CD4-positive, alpha-beta T cell treated with Interleukin-4 for 1 hour (primary cell): ENCODE results near the gene SPINDOC.

Experiments used
- DNase-seq, 2 donors: peaks; one replicate each; pipeline ENCODE4 v3.0.0-alpha.2; 2020 to 2022

Gene SPINDOC

DNA sequence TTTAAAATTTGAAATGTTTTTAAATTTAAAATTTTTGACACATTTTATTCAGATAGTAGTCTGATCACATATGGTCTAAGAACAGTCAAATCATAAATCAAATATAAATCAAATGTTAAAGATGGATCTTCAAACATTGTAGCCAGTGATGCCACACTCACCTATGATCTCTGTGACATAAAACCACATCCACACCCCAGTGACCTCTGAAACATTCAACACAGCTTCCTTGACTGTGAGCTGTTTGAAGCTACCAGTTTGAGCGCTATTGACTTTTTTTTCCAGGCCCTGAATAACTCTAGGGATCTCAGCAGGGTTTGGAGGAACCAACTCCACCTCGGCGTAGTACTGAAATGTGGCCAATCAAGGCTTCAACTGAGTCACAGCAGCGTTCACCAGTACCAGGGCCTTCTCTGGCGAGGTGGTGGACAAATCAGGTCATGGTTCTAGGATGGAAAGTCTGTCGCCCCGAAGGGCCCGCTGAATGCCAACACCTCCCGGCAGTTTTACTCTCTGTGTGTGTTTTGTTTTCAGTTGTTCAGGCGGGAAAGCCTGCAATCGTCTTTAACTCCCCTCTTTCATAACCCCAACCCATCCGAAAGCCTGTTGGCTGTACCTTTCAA is 21.4 kb downstream of the SPINDOC start:
- no peak for DNase-seq

DNA sequence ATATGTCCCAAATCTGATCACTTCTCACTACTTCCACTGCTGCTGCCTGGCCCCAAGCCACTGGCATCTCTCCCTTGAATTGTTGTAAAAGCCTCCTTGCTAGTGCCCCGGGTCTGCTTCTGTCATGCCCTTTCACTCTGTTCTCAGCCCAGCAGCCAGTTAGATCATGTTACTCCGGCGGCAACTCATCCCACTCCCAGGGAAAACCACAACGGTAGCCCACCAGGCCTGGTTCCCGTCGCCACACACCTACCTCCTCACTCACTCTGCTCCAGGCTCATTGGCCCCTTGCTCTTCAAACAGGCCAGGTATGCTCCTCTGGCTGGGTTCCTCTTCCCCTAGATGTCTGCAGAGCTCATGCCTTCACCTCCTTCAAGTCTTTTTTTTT is 21.9 kb downstream of the SPINDOC start:
- no peak for DNase-seq

DNA sequence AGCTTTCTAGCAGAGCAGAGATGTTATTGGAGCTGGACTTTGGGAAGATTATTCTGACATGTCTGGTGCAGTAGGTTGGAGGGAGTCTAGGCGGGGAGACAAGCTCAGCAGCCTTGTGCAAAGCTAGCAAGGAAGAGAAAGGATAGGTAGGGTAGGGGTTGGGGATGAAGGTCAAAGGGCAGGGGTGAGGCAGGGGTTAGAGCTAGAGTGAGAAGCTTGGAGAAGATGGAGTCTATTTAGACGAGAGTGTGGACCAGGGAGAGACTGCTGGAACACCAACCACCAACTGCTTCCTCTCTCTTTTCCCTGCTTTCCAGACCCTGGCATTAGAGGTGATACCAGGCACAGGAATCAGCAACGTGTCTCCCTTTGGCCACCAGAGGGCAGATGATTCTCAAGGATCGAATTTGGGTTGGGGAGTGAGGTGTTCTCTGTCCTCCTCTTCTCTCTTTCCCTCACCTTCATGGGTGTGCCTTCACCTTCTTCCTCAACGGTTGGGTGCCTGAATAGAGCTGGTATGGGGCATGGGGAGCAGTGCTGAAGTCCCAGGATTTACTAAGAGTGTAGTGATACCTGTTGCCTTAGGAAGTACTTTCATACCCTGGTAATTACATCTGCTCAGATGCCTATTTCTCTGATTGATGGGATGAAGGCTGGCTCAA is 23.9 kb downstream of the SPINDOC start:
- peak; percentile 76 to 84 for DNase-seq

DNA sequence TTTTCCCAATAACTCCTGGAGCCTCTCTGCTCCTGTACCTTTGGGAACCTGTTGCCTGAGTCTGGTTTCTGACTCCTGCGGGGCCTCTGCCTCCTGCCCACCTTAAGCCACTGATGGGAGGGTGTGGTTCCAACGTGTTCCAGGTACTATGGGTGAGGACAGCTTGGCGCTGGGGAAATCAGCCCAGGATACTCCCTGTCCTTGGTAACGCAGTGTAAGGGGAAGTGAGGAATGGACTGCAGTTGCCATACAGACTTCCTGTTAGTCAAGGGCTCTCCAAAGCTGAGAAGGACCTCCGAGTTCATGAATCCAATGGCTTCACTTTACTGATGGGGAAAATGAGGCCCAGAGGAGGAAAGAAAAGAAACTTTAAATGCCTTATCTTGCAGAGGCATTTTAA is 24.5 kb downstream of the SPINDOC start:
- peak in 1 of 2 donors; percentile 15 for DNase-seq

DNA sequence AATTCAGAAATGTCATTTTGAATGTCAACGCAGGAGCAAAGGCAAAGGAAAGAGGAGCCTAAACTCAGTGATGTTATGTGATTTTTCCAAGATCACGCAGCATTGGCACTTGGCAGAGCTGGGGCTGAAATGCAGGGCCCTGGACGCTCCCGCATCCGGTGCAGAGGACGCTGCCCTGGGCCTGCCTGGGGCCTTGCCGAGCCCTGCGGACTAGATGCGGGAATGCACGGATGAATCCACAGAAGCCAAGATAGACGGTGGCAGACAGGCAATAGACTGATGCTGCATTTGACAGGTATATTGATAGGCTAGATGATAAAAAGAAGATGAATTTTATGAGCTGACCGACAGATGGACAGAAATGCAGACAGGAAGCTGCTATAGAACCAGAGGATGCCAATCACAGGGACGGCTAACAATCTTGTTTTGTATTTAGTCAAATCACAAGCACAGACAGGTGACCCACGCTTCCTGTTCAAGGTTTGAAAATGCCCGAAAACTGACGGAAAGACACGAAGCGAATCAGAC is 25.0 kb downstream of the SPINDOC start:
- DNase-seq: no peak

DNA sequence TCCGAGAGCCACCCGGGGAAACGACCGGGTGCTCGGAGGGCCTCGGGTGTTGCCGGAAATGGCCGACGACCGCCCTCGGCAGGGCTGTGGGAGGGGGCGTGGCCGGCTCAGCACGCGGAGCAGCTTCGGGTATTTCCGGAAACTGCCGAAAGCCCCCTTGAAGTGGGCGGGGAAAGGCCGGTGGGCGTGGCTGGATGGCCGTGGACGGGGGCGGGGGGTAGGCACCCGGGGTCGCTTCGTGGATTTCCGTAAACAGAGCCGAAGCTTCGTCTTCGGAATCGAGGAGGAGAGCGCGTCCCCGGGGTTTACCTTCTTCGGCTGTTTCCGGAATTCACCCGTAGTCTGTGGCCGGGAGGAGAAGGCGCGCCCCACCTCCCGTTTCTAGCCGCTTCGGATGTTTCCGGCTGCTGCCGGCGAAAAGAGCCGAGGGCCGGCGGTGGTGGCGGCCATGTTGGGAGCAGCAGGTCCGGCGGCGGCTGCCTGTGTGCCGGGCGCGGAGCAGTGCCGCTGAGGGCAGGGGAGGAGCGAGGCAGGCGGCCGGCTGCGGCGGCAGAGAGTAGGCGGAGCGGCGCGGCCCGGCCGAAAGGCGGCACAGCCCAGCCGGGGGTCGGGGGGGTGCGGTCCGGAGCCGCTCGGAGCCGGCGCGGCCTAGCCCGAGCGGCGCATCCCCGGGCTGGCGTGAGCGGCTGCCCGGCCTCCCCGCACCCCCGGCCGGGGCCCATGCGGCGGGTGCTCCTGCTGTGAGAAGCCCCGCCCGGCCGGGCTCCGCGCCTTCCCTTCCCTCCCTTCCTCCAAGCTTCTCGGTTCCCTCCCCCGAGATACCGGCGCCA is 25.6 kb downstream of the SPINDOC start, which contains the start of gene MARK2:
Gene MARK2, plus strand, starts transcription at position 433 of the 830 bp plus-strand sequence. Its CDS starts 397 bp downstream, at position 830.
- DNase-seq: peak; percentile 99 to 100

DNA sequence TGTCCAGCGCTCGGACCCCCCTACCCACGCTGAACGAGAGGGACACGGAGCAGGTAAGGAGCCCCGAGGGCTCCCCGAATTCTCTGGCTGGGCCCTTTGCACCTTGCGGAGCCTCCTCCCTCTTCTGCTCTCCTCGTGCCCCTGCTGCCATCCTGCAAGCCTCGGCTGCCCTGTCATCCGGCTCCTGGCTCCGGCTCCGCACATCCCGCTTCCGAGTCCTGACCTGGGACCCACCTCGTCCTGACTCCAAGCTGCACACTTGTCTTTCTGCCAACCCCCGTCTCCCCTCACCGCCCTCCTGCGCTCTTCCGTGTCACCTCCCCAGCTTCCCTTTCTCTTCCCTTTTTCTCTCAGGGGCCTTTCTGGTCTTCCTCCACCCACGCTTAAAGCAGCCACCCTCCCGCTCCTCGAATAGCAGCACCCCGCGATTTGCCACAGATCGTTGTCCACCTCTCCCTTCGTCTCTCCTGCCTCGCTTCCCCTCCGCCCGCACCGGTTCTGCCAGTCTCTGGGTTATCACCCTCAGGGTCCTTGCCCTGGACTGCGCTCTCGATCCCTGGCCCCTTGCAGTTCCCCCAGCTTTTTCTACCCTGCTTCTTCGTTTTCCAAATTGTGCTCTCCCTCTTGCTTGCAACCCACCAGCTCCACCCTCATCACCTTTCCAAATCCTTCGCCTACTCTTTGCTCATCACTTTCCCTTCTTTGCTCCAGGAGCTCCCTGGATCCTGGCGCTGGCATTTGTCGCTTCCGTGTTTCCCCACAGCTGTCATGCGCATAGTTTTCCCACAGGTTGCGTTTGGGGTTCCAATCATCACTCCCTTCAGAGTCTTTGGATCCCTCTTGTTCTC is 26.5 kb downstream of the SPINDOC start:
- peak in 1 of 2 donors; percentile 27 for DNase-seq

DNA sequence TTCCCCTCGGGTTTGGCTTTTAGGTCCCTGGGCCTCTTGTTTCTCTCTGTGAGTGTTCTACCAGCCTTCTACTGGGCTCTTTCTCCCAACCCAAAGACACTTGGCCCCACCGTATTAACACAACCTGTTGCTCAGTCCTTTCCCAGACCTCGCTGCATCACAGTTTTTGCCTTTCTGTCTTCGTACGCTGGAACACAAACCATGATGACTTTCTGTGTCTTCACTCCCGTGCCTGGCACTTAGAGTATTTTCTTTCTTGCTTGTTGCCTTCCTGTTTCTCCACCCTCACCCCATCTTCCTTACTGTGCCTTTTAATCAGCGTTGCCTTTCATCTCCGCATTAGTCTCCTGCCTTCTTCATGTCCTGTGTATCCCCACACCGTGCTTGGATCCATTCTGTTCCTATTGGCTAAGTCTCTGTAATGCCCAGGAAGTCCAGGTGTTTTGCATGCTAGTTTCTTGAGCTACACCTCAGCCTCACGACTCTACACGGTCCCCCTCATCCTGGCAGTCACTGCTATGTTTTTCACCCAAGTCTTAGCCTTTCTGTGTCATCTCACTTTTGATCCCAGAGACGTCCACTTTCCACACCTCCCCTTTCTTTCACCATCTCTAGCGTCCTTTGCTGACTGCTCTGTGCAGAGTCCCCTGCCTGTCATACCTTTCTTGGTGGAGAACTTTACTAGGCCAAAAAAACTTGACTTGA is 27.3 kb downstream of the SPINDOC start:
- DNase-seq: no peak

DNA sequence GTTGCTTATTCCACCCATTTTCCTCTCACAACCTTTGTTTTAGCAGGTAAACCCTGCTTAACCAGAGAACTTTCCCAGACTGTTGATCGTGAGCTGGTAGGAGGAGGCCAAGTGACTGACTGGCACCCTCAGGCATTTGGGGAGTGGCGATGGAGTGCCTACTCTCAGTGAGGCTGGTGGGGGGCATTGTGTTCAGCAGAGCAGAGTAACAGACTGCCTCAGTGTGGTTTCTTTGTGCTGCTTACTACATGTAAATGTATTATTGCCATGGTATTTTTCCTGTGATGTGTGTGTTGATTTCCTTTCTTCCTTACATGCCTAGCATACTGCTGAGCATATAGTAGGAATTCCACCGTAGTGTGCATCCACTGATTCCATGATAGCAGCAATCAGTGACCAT is 28.3 kb downstream of the SPINDOC start:
- no peak for DNase-seq

DNA sequence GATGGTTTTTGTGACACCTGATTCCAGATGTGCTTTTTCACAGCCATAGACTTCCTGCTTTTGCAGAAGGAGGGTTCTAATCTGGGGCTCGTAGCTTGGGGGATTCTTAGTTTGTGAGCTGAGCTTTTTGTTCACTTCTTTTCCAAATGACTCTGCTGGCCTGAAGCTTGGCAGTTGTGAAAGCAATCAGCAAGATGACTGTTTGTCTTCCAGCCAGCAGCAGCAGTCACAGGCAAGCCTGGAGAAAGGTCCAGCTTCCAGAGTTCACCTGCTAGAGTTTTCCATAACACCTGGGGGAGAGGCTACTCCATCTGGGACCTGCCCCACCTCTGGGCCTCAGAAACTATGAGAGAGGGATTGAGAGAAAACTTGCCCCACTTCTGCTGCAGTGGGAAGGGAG is 29.8 kb downstream of the SPINDOC start:
- no peak for DNase-seq

DNA sequence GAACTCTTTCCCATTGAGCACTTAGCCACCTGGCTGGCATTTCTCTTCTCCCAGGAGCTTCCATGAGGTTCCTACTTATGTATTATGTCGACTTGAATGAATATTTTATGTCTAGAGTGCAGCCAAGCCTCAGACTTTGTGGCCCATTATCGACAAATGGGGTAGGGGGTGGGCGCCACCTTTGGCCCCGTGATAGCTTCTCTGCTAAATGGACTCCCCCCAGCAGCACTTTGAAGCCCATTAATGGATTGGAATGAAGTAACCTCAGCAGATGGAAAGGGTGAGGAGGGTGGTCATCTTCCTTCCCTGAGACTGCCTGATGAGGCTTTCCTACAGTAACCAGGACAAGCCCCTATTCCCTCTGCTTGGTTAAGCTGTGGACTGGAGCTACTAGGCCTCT is 31.6 kb downstream of the SPINDOC start:
- no peak for DNase-seq

DNA sequence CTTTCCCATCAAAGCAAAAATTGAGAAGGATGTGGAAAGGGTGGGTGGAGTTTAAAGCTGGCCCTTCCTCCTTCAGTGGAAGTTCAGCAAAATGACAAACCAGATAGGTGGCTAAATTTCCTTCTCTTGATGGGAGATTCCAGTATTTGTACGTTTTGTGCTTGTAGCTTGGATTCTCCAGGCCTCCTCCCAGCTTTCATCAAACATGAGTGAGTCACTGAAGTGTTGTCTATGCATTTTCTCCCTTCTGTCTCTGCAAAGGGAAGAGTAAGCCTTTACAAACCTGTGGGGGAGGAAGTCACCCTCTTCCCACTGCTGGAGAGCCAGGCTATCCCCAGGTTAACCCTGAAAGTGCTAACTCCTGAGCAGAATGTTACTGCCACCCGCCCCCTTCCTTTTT is 32.0 kb downstream of the SPINDOC start:
- peak in 1 of 2 donors; percentile 20 for DNase-seq

DNA sequence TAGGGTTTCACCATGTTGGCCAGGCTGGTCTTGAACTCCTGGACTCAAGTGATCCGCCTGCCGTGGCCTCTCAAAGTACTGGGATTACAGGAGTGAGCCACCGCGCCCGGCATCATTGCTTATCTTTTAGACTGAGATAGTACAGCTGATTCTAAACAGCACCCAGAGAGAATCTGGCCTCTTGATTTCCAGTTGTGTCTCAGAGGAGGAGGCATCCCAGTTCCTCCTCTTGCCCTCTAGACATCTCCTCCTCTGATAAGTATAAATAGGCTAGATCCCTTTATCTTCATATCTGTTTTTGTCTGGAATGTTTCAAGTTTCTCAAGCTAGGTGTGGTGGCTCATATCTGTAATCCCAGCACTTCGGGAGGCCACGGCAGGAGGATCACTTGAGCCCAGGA is 32.7 kb downstream of the SPINDOC start:
- no peak for DNase-seq

DNA sequence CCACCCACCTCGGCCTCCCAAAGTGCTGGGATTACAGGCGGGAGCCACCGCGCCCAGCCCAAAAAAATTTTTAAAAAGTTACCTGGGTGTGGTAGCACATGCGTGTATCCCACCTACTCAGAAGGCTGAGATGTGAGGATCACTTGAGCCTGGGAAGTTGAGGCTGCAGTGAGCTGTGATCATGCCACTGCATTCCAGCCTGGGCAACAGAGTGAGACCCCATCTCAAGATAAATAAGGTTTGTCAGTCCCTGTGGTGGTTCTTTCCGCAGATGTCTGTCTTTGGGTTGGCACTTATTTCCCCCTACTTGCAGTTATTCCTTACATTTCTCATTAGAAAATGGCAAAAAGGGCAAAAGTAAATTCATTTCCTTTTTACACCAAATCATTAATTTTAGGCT is 33.6 kb downstream of the SPINDOC start:
- no peak for DNase-seq

DNA sequence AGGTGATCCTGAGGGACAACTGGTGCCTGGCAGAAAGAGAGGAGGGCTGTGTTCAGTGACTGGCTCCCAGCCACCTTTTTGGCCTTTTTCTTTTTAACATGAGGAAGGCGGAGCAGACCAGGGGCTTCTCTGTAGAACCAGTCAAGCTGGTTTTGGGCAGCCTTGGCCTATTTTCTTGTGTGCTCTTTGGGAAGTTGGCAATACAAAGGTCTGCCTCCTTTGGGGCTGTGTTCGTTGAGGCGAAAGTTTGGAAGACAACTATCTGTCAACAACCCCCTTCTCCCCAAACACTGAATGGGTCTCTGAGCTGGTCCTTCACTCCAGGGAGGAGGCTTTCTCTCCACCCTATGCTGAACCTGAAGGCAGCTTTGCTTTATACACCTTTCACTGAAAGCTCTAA is 34.1 kb downstream of the SPINDOC start:
- no peak for DNase-seq

DNA sequence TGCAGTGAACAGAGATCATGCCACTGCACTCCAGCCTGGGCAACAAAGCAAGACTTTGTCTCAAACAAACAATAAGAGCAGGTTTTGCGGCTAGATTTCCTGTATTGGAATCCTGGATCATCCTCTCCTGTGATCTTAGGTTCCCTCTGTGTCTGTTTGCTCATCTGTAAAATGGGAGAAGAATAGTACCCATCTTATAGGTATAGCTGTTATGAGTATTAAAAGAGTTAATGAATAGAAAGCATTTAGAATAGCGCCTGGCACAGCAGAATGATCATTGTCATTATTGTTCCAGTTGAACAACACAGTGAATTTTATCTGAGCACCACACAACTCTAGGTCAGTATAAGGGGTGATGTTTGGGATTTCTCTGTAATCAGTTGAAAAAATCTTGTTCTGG is 36.4 kb downstream of the SPINDOC start:
- no peak for DNase-seq

DNA sequence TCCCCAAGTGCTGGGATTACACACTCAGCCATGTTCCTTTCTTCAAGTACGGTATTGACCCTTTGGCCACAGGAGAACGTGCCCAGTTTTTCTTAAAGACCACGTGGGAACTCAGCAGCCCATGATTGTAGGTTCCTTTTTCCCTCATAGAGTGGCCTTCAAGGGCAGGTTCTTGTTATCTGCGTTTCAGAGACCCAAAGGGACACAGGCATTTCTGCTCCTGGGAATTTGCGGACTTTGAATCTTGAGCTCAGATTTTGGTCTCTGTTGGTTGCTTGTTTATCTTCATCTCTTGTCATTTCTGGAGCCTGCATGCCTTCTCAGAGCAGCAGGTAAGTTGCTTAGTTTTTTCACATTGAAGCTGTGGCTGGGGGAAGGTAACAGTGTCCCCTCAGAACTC is 37.7 kb downstream of the SPINDOC start:
- no peak for DNase-seq

DNA sequence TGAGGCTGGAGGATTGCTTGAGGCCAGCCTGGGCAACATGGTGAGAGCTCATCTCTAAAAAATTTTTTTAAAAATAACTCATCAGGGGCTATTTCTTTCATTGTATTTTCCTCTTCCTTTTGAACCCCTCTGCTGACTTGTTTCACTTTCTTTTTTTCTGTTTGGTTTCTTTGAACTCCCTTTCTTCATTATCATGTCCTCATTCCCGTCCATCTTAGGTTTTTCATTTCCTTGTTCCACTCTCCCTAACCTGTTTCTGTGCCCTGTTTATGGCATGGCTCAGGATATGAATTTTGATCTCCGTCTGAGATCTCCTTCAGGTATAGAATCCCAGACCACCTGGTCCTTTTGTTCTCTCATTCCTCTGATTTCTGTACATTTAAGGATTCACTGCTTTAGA is 38.1 kb downstream of the SPINDOC start:
- no peak for DNase-seq

DNA sequence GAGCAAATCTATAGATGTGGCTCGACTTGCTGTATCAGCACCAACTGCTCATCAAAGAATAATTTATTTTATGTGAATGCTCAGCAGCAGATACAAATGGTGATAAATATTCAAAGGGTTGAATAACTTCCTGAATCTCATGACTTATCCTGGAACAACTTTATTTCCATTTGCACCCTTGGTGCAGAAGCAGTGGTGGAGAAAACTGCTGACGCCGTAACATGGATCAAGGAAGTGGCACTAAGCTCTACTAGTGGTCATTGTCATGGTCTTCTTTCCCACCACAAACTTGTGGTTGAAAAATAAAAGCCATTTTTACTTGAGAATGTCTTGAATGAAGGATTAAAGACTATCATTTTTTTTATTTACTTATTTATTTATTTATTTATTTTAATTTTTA is 40.2 kb downstream of the SPINDOC start:
- no peak for DNase-seq

DNA sequence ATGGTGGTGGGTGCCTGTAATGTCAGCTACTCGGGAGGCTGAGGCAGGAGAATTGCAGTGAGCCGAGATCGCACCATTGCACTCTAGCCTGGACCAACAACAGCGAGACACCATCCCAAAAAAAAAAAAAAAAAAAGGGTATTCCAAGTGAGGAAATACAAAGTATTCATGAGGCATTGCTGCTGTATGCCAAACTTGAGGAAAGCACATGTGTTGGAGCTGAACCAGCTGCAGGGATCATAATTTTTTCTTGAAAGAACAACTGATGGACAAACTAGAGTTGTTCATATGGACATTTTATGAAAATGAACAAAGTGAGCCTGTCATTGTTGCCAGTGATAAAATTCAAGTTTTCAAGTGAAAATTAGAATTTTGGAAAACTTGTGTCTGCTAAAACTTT is 41.4 kb downstream of the SPINDOC start:
- DNase-seq: no peak

DNA sequence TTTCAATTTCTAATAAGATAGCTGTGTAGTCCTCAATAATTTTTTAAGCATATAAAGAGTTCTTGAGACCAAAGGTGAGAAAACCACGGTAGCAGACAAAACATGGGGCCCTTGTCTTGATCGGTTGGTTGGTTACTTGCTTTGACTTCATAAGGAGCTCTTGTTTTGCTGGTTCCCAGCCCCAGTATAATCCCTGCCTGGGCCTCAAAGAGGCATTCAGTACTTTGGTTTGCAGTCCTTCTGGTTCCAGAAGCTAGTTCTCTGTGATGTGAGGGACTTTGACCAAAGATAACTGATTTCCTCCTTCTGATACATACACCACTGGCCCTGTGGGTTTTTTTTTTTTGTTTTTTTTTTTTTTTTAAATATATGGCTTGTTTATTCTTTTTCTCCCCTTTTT is 42.7 kb downstream of the SPINDOC start:
- no peak for DNase-seq
